HCT116 (cell line): ENCODE data around the gene EGFL7. TPM values are rescaled to one million over a fixed set of nuclear protein-coding genes. Genes with fewer than 3 reads are reported as not detected.

Experiments used
- ATAC-seq: fragments of 200-7000 bp; cut with Tn5 transposase; 2 replicates; pipeline ENCODE4 v1.9.1; 2020; ENCODE audit warnings: mild to moderate bottlenecking, moderate library complexity
- BruUV-seq: library from RNA; stranded (reverse); fragments of 400-500 nt; replicated peaks from 2 replicates; lab custom pipeline; 2021; lab: Mats Ljungman, UMichigan
- CTCF ChIA-PET: fragments of 300-600 bp; sonication (Branson Sonifier 250); formaldehyde crosslinking; loops from one replicate; lab custom pipeline; 2021; ENCODE audit warnings: antibody characterized with exemption; lab: Charles Lee
- POLR2A ChIA-PET: fragments of 300-600, 350-600 bp; sonication (Branson Sonifier 250); formaldehyde crosslinking; loops from one replicate; lab custom pipeline; 2021; ENCODE audit warnings: antibody characterized with exemption; lab: Charles Lee
- RAD21 ChIA-PET, 2 experiments: fragments of 300-600 bp; sonication (Branson Sonifier 250); formaldehyde crosslinking; loops; one replicate each; lab custom pipeline; 2023; ENCODE audit warnings: low total read pairs in 2 of 2; ENCODE audit not compliant: uncharacterized antibody in 2 of 2, unreplicated experiment in 2 of 2, low non-redundant PET in 1 of 2; lab: Charles Lee
- DNase-seq: peaks from one replicate; pipeline ENCODE4 v3.0.0-alpha.2; 2010; ENCODE audit warnings: low read depth, low spot score
- H2AFZ ChIP-seq: fragments of 200-600 bp; shearing (Covaris generic), sonication (generic); 2 replicates; pipeline ENCODE4 v1.6.1; 2017; ENCODE audit warnings: low read depth, mixed run types, mixed read lengths, antibody characterized with exemption, low read length; ENCODE audit not compliant: poor library complexity, severe bottlenecking
- H3K27ac ChIP-seq: 2 replicates; pipeline ENCODE4 v1.5.1; 2012; ENCODE audit warnings: low read depth, low read length
- H3K27me3 ChIP-seq: fragments of 200-600 bp; sonication (generic); 2 replicates; pipeline ENCODE4 v1.6.1; 2016; ENCODE audit warnings: mixed run types, low read length, mixed read lengths; ENCODE audit not compliant: insufficient read depth
- H3K36me3 ChIP-seq, 2 experiments: fragments of 200-500 bp in 1 of 2; fragments of 200-600 bp in 1 of 2; sonication (Bioruptor generic) in 1 of 2; sonication (generic) in 1 of 2; 2 replicates each; pipeline versions ENCODE4 v1.5.1 to v1.6.1; 2014 to 2016; ENCODE audit warnings: low read length in 2 of 2, inconsistent platforms in 1 of 2, mixed read lengths in 1 of 2, mixed run types in 1 of 2; ENCODE audit not compliant: insufficient read depth in 2 of 2, control insufficient read depth in 1 of 2
- H3K4me1 ChIP-seq, 2 experiments: fragments of 200-600 bp in 1 of 2; sonication (generic) in 1 of 2; 2 replicates each; pipeline versions ENCODE4 v1.5.1 to v1.6.1; 2012 to 2017; ENCODE audit warnings: low read length in 2 of 2, inconsistent platforms in 1 of 2, mild to moderate bottlenecking in 1 of 2, mixed read lengths in 1 of 2, mixed run types in 1 of 2, moderate library complexity in 1 of 2; ENCODE audit not compliant: insufficient read depth in 2 of 2, control insufficient read depth in 1 of 2
- H3K4me2 ChIP-seq: fragments of 200-600 bp; sonication (generic); 2 replicates; pipeline ENCODE4 v1.6.1; 2017; ENCODE audit warnings: mixed run types, low read length, mixed read lengths
- H3K4me3 ChIP-seq, 2 experiments: fragments of 200-600 bp in 1 of 2; sonication (generic) in 1 of 2; replicated peaks in 1 of 2; 2 replicates each; pipeline ENCODE4 v1.5.1; 2011 to 2016; ENCODE audit warnings: low read length in 2 of 2, control low read depth in 1 of 2, low read depth in 1 of 2, mild to moderate bottlenecking in 1 of 2, mixed read lengths in 1 of 2, mixed run types in 1 of 2
- H3K79me2 ChIP-seq: fragments of 200-600 bp; sonication (generic); 2 replicates; pipeline ENCODE4 v1.6.1; 2017; ENCODE audit warnings: mild to moderate bottlenecking, mixed run types, low read length, moderate library complexity, mixed read lengths; ENCODE audit not compliant: insufficient read depth
- H3K9ac ChIP-seq: fragments of 200-600 bp; sonication (generic); 2 replicates; pipeline ENCODE4 v1.6.1; 2016; ENCODE audit warnings: low read length, mixed read lengths
- H3K9me2 ChIP-seq: fragments of 200-600 bp; sonication (generic), shearing (Covaris generic); 2 replicates; pipeline ENCODE4 v1.6.1; 2017; ENCODE audit warnings: mixed run types, mild to moderate bottlenecking, moderate library complexity; ENCODE audit not compliant: insufficient read depth
- H3K9me3 ChIP-seq, 2 experiments: fragments of 200-500 bp in 1 of 2; fragments of 200-600 bp in 1 of 2; sonication (Bioruptor generic) in 1 of 2; sonication (generic) in 1 of 2; 2 replicates each; pipeline ENCODE4 v1.6.1; 2014 to 2017; ENCODE audit warnings: low read length in 2 of 2, mixed read lengths in 2 of 2, inconsistent platforms in 1 of 2, low read depth in 1 of 2, mild to moderate bottlenecking in 1 of 2, mixed run types in 1 of 2, moderate library complexity in 1 of 2; ENCODE audit not compliant: control insufficient read depth in 1 of 2, insufficient read depth in 1 of 2
- H4K20me1 ChIP-seq: fragments of 200-600 bp; sonication (generic), shearing (Covaris generic); 2 replicates; pipeline ENCODE4 v1.6.1; 2017; ENCODE audit warnings: mixed run types, mild to moderate bottlenecking, moderate library complexity; ENCODE audit not compliant: insufficient read depth
- CBX3 ChIP-seq: IDR thresholded peaks from 2 replicates; pipeline ENCODE4 v1.6.1; 2012; ENCODE audit warnings: low read depth
- ELF1 ChIP-seq: IDR thresholded peaks from 2 replicates; pipeline ENCODE4 v1.6.1; 2012; ENCODE audit warnings: low read depth, borderline replicate concordance
- EZH2phosphoT487 ChIP-seq: fragments of 200-600 bp; IDR thresholded peaks from 2 replicates; pipeline ENCODE4 v1.6.1; 2018; ENCODE audit warnings: antibody characterized with exemption, borderline replicate concordance
- FOSL1 ChIP-seq: IDR thresholded peaks from 2 replicates; pipeline ENCODE4 v1.6.1; 2012; ENCODE audit warnings: low read depth
- JUND ChIP-seq: IDR thresholded peaks from 2 replicates; pipeline ENCODE4 v1.6.1; 2012
- POLR2A ChIP-seq: IDR thresholded peaks from 2 replicates; pipeline ENCODE4 v1.7.0; 2011; ENCODE audit warnings: borderline replicate concordance; ENCODE audit not compliant: insufficient read depth, insufficient read length; ENCODE audit errors: extremely low read depth
- TCF7L2 ChIP-seq: IDR thresholded peaks from 2 replicates; pipeline ENCODE4 v1.7.0; 2011; ENCODE audit warnings: borderline replicate concordance, inconsistent platforms; ENCODE audit not compliant: insufficient read depth, insufficient read length; ENCODE audit errors: extremely low read depth
- ZNF274 ChIP-seq: fragments of 200-500 bp; sonication (Bioruptor generic); IDR thresholded peaks from 2 replicates; pipeline ENCODE4 v1.6.1; 2014; ENCODE audit warnings: mild to moderate bottlenecking, low read depth, low read length, inconsistent platforms
- intact Hi-C: fragments of 100-400 bp; cut with micrococcal nuclease; formaldehyde crosslinking; loops from 2 replicates; pipeline ENCODE4 v1.10.0; 2022
- total RNA-seq: library from RNA; stranded (reverse); gene quantifications from one replicate; pipeline ENCODE4 v1.2.1, GENCODE V29; 2021; ENCODE audit not compliant: unreplicated experiment
- TF ChIP-seq, protein P1 (sequence below): IDR thresholded peaks from 2 replicates; pipeline ENCODE4 v1.6.1; 2011; ENCODE audit warnings: mild to moderate bottlenecking, low read length, moderate library complexity; ENCODE audit not compliant: insufficient replicate concordance; ENCODE audit errors: extremely low read depth
- TF ChIP-seq, protein P2 (sequence below), 3 experiments: fragments of 200-600 bp in 1 of 3; sonication (generic) in 1 of 3; IDR thresholded peaks in 2 of 3; conservative IDR thresholded peaks in 1 of 3; 2 replicates each; pipeline ENCODE4 v1.5.1; 2012 to 2017; ENCODE audit warnings: low read depth in 2 of 3, low read length in 2 of 3, antibody characterized with exemption in 1 of 3, borderline replicate concordance in 1 of 3, control low read depth in 1 of 3, mild to moderate bottlenecking in 1 of 3, mixed read lengths in 1 of 3, mixed run types in 1 of 3, moderate library complexity in 1 of 3; ENCODE audit not compliant: insufficient read depth in 1 of 3

The EGFL7 gene
- total RNA-seq, 1 experiment from 2014 or later: 82.0 TPM

DNA sequence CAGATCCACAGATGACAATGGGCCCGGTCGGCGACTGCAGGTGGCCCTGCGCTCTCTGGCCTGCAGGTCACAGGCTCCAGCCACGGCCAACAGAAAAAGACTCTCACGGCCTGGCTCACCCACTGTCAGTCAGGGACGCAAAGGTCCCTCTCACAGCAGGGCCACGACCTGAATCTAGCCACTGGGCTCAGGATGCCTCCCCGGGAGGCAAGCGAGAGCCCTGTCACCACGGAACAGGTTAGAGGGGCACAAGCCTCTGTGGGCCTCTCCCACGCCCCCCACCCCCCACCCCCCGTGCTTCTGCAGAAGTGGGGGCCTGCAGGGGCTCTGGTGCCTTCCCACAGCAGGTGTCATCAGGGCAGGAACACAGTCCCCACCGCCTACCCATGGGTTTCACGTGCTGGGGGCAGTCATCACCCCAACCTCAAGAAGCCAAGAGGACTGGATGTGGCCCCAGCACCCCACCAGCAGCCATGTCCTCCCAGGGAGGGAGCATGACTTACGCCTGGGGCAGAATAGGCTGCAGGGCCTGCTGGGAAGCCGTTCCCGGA lies 17.3 kb upstream of the EGFL7 start:
- Histone ChIP-seq H3K9me3 (no peaks in the 10 kb centered on the region), H3K79me2 (no peaks in the 10 kb centered on the region), H3K27ac (no peak overlapping the region; the same call in 1 of the 2 replicates), H3K9me2 (no peaks in the 10 kb centered on the region), H4K20me1 (no peaks in the 10 kb centered on the region), H3K4me1 (peaks cover 7 to 14% of the 10 kb centered on the region in 2 experiments), H3K27me3 (no peaks in the 10 kb centered on the region), H2AFZ (no peak overlapping the region), H3K4me2 (no peak overlapping the region), H3K9ac (no peak overlapping the region), H3K36me3 (no peaks in the 10 kb centered on the region), H3K4me3 (no peak overlapping the region)
- no TSS peak for BruUV-seq
- intact Hi-C loops: loop anchor here (2.0 kb wide), 1 partner anchor 49 kb away; no protein-coding TSS in a partner anchor
- RAD21 ChIA-PET: no interaction called here
- CTCF ChIA-PET: no interaction called here
- TF ChIP-seq ZNF274 (no peak), CBX3 (no peak), FOSL1 (no peak), ELF1 (no peak), EZH2phosphoT487 (no peak), JUND (no peak), POLR2A (no peak), TCF7L2 (no peak)
- TF ChIP-seq, protein P1, sequence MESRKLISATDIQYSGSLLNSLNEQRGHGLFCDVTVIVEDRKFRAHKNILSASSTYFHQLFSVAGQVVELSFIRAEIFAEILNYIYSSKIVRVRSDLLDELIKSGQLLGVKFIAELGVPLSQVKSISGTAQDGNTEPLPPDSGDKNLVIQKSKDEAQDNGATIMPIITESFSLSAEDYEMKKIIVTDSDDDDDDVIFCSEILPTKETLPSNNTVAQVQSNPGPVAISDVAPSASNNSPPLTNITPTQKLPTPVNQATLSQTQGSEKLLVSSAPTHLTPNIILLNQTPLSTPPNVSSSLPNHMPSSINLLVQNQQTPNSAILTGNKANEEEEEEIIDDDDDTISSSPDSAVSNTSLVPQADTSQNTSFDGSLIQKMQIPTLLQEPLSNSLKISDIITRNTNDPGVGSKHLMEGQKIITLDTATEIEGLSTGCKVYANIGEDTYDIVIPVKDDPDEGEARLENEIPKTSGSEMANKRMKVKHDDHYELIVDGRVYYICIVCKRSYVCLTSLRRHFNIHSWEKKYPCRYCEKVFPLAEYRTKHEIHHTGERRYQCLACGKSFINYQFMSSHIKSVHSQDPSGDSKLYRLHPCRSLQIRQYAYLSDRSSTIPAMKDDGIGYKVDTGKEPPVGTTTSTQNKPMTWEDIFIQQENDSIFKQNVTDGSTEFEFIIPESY: no peak
- TF ChIP-seq, protein P2, sequence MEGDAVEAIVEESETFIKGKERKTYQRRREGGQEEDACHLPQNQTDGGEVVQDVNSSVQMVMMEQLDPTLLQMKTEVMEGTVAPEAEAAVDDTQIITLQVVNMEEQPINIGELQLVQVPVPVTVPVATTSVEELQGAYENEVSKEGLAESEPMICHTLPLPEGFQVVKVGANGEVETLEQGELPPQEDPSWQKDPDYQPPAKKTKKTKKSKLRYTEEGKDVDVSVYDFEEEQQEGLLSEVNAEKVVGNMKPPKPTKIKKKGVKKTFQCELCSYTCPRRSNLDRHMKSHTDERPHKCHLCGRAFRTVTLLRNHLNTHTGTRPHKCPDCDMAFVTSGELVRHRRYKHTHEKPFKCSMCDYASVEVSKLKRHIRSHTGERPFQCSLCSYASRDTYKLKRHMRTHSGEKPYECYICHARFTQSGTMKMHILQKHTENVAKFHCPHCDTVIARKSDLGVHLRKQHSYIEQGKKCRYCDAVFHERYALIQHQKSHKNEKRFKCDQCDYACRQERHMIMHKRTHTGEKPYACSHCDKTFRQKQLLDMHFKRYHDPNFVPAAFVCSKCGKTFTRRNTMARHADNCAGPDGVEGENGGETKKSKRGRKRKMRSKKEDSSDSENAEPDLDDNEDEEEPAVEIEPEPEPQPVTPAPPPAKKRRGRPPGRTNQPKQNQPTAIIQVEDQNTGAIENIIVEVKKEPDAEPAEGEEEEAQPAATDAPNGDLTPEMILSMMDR (IDR thresholded peaks at IDR 0.05 in 2 of 3, conservative IDR thresholded peaks at IDR 0.05 in 1 of 3; ENCODE audit: borderline replicate concordance in 1 of 3, insufficient read depth in 1 of 3, low read depth in 2 of 3, low read length in 2 of 3): no peak
- no peak for DNase-seq
- POLR2A ChIA-PET: no interaction called here
- no peak for ATAC-seq
